Calu3 (cell line): ENCODE results near the gene ITGAD. TPM values are rescaled to one million over a fixed set of nuclear protein-coding genes. Genes with fewer than 3 reads are reported as not detected.
A peak's percentile ranks its signal among the peaks of the same experiment; 100 is the strongest.

Experiments
- BruUV-seq: library from RNA; stranded (reverse); fragments of 400-500 nt; replicated peaks from 2 replicates; lab custom pipeline; 2021; lab: Mats Ljungman, UMichigan
- CTCF ChIA-PET: fragments of 300-600 bp; sonication (Branson Sonifier 250); formaldehyde crosslinking; loops from one replicate; lab custom pipeline; 2022; ENCODE audit warnings: antibody characterized with exemption; lab: Charles Lee
- DNase-seq: peaks from one replicate; pipeline ENCODE4 v3.0.0; 2022
- H3K27ac Mint-ChIP-seq: one replicate; pipeline ENCODE4 v1.8.0; 2022; ENCODE audit warnings: mixed read lengths; ENCODE audit not compliant: unreplicated experiment
- H3K27me3 Mint-ChIP-seq: one replicate; pipeline ENCODE4 v1.8.0; 2022; ENCODE audit warnings: mixed read lengths; ENCODE audit not compliant: unreplicated experiment
- H3K36me3 Mint-ChIP-seq: one replicate; pipeline ENCODE4 v1.8.0; 2022; ENCODE audit warnings: mild to moderate bottlenecking, moderate library complexity, mixed read lengths; ENCODE audit not compliant: insufficient read depth, unreplicated experiment
- H3K4me1 Mint-ChIP-seq: one replicate; pipeline ENCODE4 v1.8.0; 2022; ENCODE audit warnings: mild to moderate bottlenecking, low read depth, mixed read lengths; ENCODE audit not compliant: unreplicated experiment
- H3K4me3 Mint-ChIP-seq: one replicate; pipeline ENCODE4 v1.8.0; 2022; ENCODE audit warnings: mild to moderate bottlenecking, low read depth, moderate library complexity, mixed read lengths; ENCODE audit not compliant: unreplicated experiment
- H3K9me3 Mint-ChIP-seq: one replicate; pipeline ENCODE4 v1.8.0; 2022; ENCODE audit warnings: low read depth, mixed read lengths; ENCODE audit not compliant: unreplicated experiment
- intact Hi-C: fragments of 100-400 bp; cut with micrococcal nuclease; formaldehyde crosslinking; loops from one replicate; pipeline ENCODE4 v1.10.0; 2022; ENCODE audit not compliant: unreplicated experiment
- total RNA-seq: library from RNA; stranded (reverse); gene quantifications from 2 replicates; pipeline ENCODE4 v1.2.3, GENCODE V29; 2022
- TF ChIP-seq, protein P1 (sequence below): fragments of 200-600 bp; IDR thresholded peaks from one replicate; pipeline ENCODE4 v1.8.0; 2022; ENCODE audit warnings: antibody characterized with exemption; ENCODE audit not compliant: unreplicated experiment

The ITGAD gene
- total RNA-seq, 1 experiment from 2014 or later, result not detected

DNA sequence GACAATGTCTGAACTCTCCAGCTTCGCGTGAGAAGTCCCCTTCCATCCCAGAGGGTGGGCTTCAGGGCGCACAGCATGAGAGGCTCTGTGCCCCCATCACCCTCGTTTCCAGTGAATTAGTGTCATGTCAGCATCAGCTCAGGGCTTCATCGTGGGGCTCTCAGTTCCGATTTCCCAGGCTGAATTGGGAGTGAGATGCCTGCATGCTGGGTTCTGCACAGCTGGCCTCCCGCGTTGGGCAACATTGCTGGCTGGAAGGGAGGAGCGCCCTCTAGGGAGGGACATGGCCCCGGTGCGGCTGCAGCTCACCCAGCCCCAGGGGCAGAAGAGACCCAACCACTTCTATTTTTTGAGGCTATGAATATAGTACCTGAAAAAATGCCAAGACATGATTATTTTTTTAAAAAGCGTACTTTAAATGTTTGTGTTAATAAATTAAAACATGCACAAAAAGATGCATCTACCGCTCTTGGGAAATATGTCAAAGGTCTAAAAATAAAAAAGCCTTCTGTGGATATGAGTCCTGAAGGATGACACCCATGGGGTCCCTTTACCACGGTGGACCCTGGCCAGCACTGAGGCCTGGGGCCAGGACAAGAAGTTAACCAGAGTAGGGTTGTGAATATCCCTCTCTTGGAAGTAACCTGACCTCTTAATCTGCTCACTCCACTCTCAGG lies 10.5 kb upstream of the ITGAD start:
- Mint-ChIP-seq H3K4me3 (no peak overlapping the region), H3K4me1 (peaks cover 27% of the 10 kb centered on the region), H3K27me3 (peaks cover 30% of the 10 kb centered on the region), H3K36me3 (peaks cover 4% of the 10 kb centered on the region), H3K27ac (no peak overlapping the region), H3K9me3 (no peaks in the 10 kb centered on the region)
- TF ChIP-seq, protein P1, sequence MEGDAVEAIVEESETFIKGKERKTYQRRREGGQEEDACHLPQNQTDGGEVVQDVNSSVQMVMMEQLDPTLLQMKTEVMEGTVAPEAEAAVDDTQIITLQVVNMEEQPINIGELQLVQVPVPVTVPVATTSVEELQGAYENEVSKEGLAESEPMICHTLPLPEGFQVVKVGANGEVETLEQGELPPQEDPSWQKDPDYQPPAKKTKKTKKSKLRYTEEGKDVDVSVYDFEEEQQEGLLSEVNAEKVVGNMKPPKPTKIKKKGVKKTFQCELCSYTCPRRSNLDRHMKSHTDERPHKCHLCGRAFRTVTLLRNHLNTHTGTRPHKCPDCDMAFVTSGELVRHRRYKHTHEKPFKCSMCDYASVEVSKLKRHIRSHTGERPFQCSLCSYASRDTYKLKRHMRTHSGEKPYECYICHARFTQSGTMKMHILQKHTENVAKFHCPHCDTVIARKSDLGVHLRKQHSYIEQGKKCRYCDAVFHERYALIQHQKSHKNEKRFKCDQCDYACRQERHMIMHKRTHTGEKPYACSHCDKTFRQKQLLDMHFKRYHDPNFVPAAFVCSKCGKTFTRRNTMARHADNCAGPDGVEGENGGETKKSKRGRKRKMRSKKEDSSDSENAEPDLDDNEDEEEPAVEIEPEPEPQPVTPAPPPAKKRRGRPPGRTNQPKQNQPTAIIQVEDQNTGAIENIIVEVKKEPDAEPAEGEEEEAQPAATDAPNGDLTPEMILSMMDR, result peak; percentile 78
- CTCF ChIA-PET, result interaction anchor here (0.6 to 1.7 kb wide), 8 partner anchors 9 to 180 kb away, joined by 3 to 7 read pairs (median 3); partner anchors contain the start of genes ITGAD, PYCARD and ZNF843
- intact Hi-C loops, result loop anchor here (10.0 kb wide), 3 partner anchors 198 to 482 kb away; partner anchors contain the start of genes FUS and HSD3B7
- DNase-seq, result peak; percentile 83
- no TSS peak for BruUV-seq

- H3K27me3 Mint-ChIP-seq, result peaks cover 24% of the 10 kb centered on the region
- peaks cover 4% of the 10 kb centered on the region for H3K36me3 Mint-ChIP-seq
- no TSS peak for BruUV-seq
- peak; percentile 49 for DNase-seq
- intact Hi-C loops, result loop anchor here (2.0 to 10.0 kb wide), 5 partner anchors 17 to 479 kb away; partner anchors contain the start of genes FUS, HSD3B7 and ZNF843
- TF ChIP-seq, protein P1, result no peak
- H3K4me1 Mint-ChIP-seq, result peaks cover 28% of the 10 kb centered on the region
- H3K27ac Mint-ChIP-seq, result peak overlapping the region; percentile 66
- peak overlapping the region; percentile 39 for H3K4me3 Mint-ChIP-seq
- CTCF ChIA-PET, result interaction anchor here (0.6 to 1.3 kb wide), 7 partner anchors 11 to 483 kb away, joined by 3 to 5 read pairs (median 3); no protein-coding TSS in a partner anchor
- H3K9me3 Mint-ChIP-seq, result no peaks in the 10 kb centered on the region
These were observed 7.5 kb upstream of the ITGAD start for GRCh38 chr16:31385680-31386079.

DNA sequence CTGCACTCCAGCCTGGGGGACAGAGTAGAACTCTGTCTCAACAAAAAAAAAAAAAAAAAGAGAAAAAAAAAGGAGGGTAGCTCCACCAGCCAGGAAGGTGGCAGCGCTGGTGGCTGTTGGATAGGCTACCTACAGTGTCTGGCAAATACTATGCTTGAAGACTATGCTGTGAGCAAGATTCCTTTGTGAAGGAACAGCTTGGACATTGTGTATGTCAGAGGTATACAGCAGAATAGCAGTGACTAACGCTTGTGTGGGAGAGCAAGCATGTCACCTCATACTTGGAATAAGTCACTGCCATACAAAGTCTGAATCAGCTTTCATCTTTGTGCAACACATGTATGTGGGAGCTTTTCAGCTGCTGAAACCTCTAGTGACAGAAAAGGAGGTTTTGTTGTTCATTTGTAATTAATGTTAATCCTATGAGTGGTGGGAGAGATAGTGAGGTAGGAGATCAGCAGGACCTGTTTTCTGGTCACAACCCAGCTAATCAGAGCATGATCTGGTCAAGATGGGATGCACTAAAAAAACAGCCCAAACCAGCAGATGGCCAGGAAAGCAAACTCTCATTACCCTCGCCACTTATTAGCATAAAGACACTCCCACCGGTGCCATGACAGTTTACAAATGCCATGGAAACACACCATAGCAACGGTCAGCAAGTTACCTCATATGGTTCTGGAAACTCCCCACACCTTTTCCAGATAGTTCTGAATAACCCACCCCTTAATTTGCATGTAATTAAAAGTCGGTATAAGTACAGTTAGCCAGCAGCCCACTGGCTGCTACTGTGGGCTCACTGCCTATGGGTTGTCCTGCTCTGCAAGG lies 6.8 kb upstream of the ITGAD start:
- intact Hi-C loops, result loop anchor here (2.0 to 10.0 kb wide), 5 partner anchors 16 to 478 kb away; partner anchors contain the start of genes FUS, HSD3B7 and ZNF843
- Mint-ChIP-seq H3K4me1 (peaks cover 28% of the 10 kb centered on the region), H3K36me3 (peaks cover 4% of the 10 kb centered on the region), H3K27ac (peak overlapping the region; percentile 66), H3K27me3 (peaks cover 18% of the 10 kb centered on the region), H3K9me3 (no peaks in the 10 kb centered on the region), H3K4me3 (peak overlapping the region; percentile 39)
- no TSS peak for BruUV-seq
- peak; percentile 62 for DNase-seq
- TF ChIP-seq, protein P1, result no peak
- CTCF ChIA-PET, result interaction anchor here (0.6 to 1.3 kb wide), 10 partner anchors 12 to 482 kb away, joined by 3 to 5 read pairs (median 4); no protein-coding TSS in a partner anchor

- H3K4me3 Mint-ChIP-seq, result no peak overlapping the region
- peaks cover 28% of the 10 kb centered on the region for H3K4me1 Mint-ChIP-seq
- H3K27me3 Mint-ChIP-seq, result peaks cover 13% of the 10 kb centered on the region
- TF ChIP-seq, protein P1, result no peak
- CTCF ChIA-PET, result no interaction called here
- no peak for DNase-seq
- H3K36me3 Mint-ChIP-seq, result peaks cover 4% of the 10 kb centered on the region
- no peak overlapping the region for H3K27ac Mint-ChIP-seq
- BruUV-seq, result no TSS peak
- H3K9me3 Mint-ChIP-seq, result no peaks in the 10 kb centered on the region
- intact Hi-C loops, result loop anchor here (5.0 to 10.0 kb wide), 4 partner anchors 54 to 476 kb away; partner anchors contain the start of genes FUS, HSD3B7 and ZNF843
These were observed 4.6 kb upstream of the ITGAD start for GRCh38 chr16:31388535-31388934.
